ENCODE results near the gene RHOBTB1. TPM values are rescaled to one million over a fixed set of nuclear protein-coding genes. Genes with fewer than 3 reads are reported as not detected.

Gene RHOBTB1, protein sequence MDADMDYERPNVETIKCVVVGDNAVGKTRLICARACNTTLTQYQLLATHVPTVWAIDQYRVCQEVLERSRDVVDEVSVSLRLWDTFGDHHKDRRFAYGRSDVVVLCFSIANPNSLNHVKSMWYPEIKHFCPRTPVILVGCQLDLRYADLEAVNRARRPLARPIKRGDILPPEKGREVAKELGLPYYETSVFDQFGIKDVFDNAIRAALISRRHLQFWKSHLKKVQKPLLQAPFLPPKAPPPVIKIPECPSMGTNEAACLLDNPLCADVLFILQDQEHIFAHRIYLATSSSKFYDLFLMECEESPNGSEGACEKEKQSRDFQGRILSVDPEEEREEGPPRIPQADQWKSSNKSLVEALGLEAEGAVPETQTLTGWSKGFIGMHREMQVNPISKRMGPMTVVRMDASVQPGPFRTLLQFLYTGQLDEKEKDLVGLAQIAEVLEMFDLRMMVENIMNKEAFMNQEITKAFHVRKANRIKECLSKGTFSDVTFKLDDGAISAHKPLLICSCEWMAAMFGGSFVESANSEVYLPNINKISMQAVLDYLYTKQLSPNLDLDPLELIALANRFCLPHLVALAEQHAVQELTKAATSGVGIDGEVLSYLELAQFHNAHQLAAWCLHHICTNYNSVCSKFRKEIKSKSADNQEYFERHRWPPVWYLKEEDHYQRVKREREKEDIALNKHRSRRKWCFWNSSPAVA
- total RNA-seq (10 to 100 TPM; 12.9 to 22.8 TPM), polyA plus RNA-seq (10 to 100 TPM in 1 of 2 donors, 1 to 10 TPM in 1; 5.1 to 11.4 TPM)
- long read RNA-seq, donor 1, full-length matches to known transcripts = 3 of 12 reads
- long read RNA-seq, donor 1, partial matches to known transcripts = 1 of 12 reads
- long read RNA-seq, donor 1, other reads (novel, unspliced or antisense) = 8 of 12 reads
- long read RNA-seq, donor 2, full-length matches to known transcripts = 1 of 14 reads
- long read RNA-seq, donor 2, partial matches to known transcripts = 3 of 14 reads
- long read RNA-seq, donor 2, other reads (novel, unspliced or antisense) = 10 of 14 reads

DNA sequence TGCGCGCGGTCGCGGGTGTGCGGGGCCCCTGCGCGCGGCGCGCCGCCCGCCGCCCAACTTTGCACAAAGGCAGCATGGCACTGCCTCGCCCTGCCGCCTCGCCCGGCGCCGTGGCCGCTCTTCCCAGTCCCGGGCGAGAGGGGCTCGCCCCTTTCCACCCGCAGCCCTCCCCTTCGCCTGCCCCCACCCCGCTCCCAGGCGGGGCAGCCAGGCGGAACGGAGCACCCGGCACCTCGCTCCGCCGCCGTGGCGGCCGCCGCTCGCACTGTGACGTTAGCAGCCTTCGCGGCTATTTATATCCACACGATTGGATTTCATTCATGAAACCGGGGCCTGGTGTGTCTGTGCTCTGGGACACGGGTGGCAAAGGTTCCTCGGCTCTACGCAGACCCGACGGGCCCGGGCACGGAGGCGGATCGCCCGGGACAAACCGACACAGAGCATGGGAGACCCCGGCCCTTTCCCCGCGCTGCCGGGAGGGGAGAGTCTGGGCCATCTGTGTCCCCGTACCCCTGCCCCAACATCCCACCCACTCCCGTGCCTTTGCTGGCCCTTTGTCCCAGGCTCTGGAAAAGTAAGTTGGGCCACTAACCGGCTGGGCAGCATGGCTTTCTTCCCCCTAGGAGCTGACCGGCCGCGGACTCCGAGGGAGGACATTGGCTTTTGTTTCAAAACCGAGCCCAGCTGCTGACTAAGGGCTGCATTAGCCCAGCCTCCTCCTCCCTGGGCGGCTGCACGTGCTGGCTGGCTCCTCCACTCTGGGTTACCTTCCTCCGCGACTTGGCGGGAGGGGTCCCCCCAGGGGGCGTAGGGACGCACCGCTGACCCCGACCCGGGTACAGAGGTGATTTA is at the start of gene RHOBTB1:
TSS of gene RHOBTB1 (minus strand) at position 128 of the 852 bp plus-strand sequence. CDS start 32,643 bp downstream, outside the sequence.
- Histone ChIP-seq H3K9me3 (ENCODE audit: control insufficient read depth, low read length) (peaks cover 1% of the 10 kb centered on the region), H3K27ac (ENCODE audit: low read depth in 1 of 2, low read length in 2 of 2) (peak within 1 kb of the TSS; percentile 92 to 97), H3K4me1 (ENCODE audit: control insufficient read depth in 1 of 2, insufficient read depth in 2 of 2, low read length in 2 of 2) (no peaks in the 10 kb centered on the region), H3K4me3 (ENCODE audit: low read length in 2 of 2) (peak within 1 kb of the TSS; percentile 91 to 95), H3K27me3 (ENCODE audit: control insufficient read depth in 1 of 2, insufficient read depth in 2 of 2, low read length in 1 of 2) (no peaks in the 10 kb centered on the region), H3K36me3 (ENCODE audit: control insufficient read depth in 1 of 2, insufficient read depth in 2 of 2, low read length in 1 of 2) (no peaks in the 10 kb centered on the region)
- ATAC-seq (ENCODE audit: low FRiP score) (peak; percentile 92), DNase-seq (peak; percentile 88 to 93)
- intact Hi-C loops (cut with DNase I) = loop anchor here in 1 of 2 donors (5.0 kb wide), 1 partner anchor 37 kb away; no protein-coding TSS in a partner anchor
- WGBS, 2 donors = 1% methylated on average over 58 to 77 of the region's 77 CpGs

DNA sequence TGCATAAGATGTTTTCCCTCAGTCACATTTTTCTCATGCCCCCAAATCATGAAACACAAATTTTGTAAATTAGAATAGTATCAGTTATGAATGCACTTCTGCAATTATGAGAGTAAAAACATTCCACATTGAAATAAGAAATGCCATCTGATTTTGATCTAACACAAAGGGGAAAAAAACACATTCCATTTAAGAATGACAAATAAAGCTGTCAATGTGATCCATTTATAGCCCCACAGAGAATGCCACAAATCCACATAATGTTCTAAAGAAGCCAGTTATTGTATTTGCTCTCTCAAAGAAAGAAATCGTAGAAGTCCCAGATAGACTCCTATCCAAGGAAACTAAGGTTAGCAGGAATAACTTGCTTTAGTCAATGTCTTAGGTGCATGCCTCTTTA is 48.7 kb upstream of the RHOBTB1 start:
- Histone ChIP-seq H3K9me3 (ENCODE audit: control insufficient read depth, low read length) (peaks cover 2% of the 10 kb centered on the region), H3K27ac (ENCODE audit: low read depth in 1 of 2, low read length in 2 of 2) (no peak overlapping the region)
- WGBS, 2 donors = 21 to 54% methylated on average over 1 of the region's 1 CpG

GRCh38 chr10:60990663-60991062 is 46.7 kb upstream of the RHOBTB1 start:
- H3K9me3 ChIP-seq (ENCODE audit: control insufficient read depth, low read length) = peaks cover 2% of the 10 kb centered on the region
- H3K36me3 ChIP-seq (ENCODE audit: control insufficient read depth in 1 of 2, insufficient read depth in 2 of 2, low read length in 1 of 2) = no peaks in the 10 kb centered on the region
- no peak for ATAC-seq (ENCODE audit: low FRiP score)
- H3K4me3 ChIP-seq (ENCODE audit: low read length in 2 of 2) = no peak overlapping the region
- WGBS, 2 donors = 90 to 98% methylated on average over 1 of the region's 1 CpG
- no peak overlapping the region for H3K27ac ChIP-seq (ENCODE audit: low read depth in 1 of 2, low read length in 2 of 2)
- no peak for DNase-seq
- H3K4me1 ChIP-seq (ENCODE audit: control insufficient read depth in 1 of 2, insufficient read depth in 2 of 2, low read length in 2 of 2) = no peaks in the 10 kb centered on the region
- intact Hi-C loops (cut with DNase I) = no loop called here
- H3K27me3 ChIP-seq (ENCODE audit: control insufficient read depth in 1 of 2, insufficient read depth in 2 of 2, low read length in 1 of 2) = no peaks in the 10 kb centered on the region

More for the DNA sequence above, 48.7 kb upstream of the RHOBTB1 start:
- intact Hi-C loops (cut with DNase I) = no loop called here
- Histone ChIP-seq H3K27me3 (ENCODE audit: control insufficient read depth in 1 of 2, insufficient read depth in 2 of 2, low read length in 1 of 2) (no peaks in the 10 kb centered on the region), H3K4me1 (ENCODE audit: control insufficient read depth in 1 of 2, insufficient read depth in 2 of 2, low read length in 2 of 2) (no peaks in the 10 kb centered on the region), H3K4me3 (ENCODE audit: low read length in 2 of 2) (no peak overlapping the region), H3K36me3 (ENCODE audit: control insufficient read depth in 1 of 2, insufficient read depth in 2 of 2, low read length in 1 of 2) (no peaks in the 10 kb centered on the region)
- ATAC-seq (ENCODE audit: low FRiP score) = no peak
- no peak for DNase-seq

DNA sequence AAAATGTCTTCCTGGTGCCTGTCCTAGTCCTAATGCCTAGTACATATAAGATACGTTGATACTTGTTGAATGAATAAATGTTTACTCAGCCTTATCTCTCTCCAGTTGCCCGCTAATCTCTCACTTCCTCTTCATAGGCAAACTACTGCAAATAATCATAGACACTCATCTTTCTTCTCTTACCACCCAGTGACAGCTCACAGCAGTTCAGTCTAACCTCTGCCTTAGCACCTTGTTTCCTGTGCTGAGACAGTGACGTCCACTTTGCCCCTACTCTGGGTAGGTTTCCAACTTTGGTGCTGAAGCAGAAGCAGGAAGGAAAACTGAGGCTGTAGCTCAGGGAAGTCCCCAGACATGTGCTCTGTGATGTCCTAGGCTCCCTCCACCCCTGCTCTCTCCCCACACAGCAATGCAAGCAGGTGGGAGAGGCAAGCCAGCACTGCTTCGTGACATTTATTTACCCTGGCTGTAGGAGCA is 45.5 kb upstream of the RHOBTB1 start:
- Histone ChIP-seq H3K4me1 (ENCODE audit: control insufficient read depth in 1 of 2, insufficient read depth in 2 of 2, low read length in 2 of 2) (no peaks in the 10 kb centered on the region), H3K36me3 (ENCODE audit: control insufficient read depth in 1 of 2, insufficient read depth in 2 of 2, low read length in 1 of 2) (no peaks in the 10 kb centered on the region), H3K27me3 (ENCODE audit: control insufficient read depth in 1 of 2, insufficient read depth in 2 of 2, low read length in 1 of 2) (no peaks in the 10 kb centered on the region), H3K9me3 (ENCODE audit: control insufficient read depth, low read length) (peaks cover 2% of the 10 kb centered on the region), H3K27ac (ENCODE audit: low read depth in 1 of 2, low read length in 2 of 2) (no peak overlapping the region), H3K4me3 (ENCODE audit: low read length in 2 of 2) (no peak overlapping the region)
- ATAC-seq (ENCODE audit: low FRiP score) (no peak), DNase-seq (no peak)
- WGBS, 2 donors = 67 to 88% methylated on average over 4 of the region's 4 CpGs
- intact Hi-C loops (cut with DNase I) = no loop called here

GRCh38 chr10:60986791-60987190 is 42.8 kb upstream of the RHOBTB1 start:
- Histone ChIP-seq H3K27ac (ENCODE audit: low read depth in 1 of 2, low read length in 2 of 2) (no peak overlapping the region), H3K9me3 (ENCODE audit: control insufficient read depth, low read length) (peaks cover 2% of the 10 kb centered on the region), H3K4me3 (ENCODE audit: low read length in 2 of 2) (no peak overlapping the region), H3K27me3 (ENCODE audit: control insufficient read depth in 1 of 2, insufficient read depth in 2 of 2, low read length in 1 of 2) (no peaks in the 10 kb centered on the region), H3K4me1 (ENCODE audit: control insufficient read depth in 1 of 2, insufficient read depth in 2 of 2, low read length in 2 of 2) (no peaks in the 10 kb centered on the region), H3K36me3 (ENCODE audit: control insufficient read depth in 1 of 2, insufficient read depth in 2 of 2, low read length in 1 of 2) (no peaks in the 10 kb centered on the region)
- intact Hi-C loops (cut with DNase I) = no loop called here
- DNase-seq = no peak
- no peak for ATAC-seq (ENCODE audit: low FRiP score)
- 64 to 76% methylated on average over 3 of the region's 3 CpGs for WGBS, 2 donors

- ATAC-seq (ENCODE audit: low FRiP score) = no peak
- intact Hi-C loops (cut with DNase I) = no loop called here
- no peak overlapping the region for H3K4me3 ChIP-seq (ENCODE audit: low read length in 2 of 2)
- H3K27me3 ChIP-seq (ENCODE audit: control insufficient read depth in 1 of 2, insufficient read depth in 2 of 2, low read length in 1 of 2) = no peaks in the 10 kb centered on the region
- WGBS, 2 donors = 91 to 94% methylated on average over 1 of the region's 1 CpG
- H3K9me3 ChIP-seq (ENCODE audit: control insufficient read depth, low read length) = peaks cover 2% of the 10 kb centered on the region
- no peaks in the 10 kb centered on the region for H3K4me1 ChIP-seq (ENCODE audit: control insufficient read depth in 1 of 2, insufficient read depth in 2 of 2, low read length in 2 of 2)
- H3K36me3 ChIP-seq (ENCODE audit: control insufficient read depth in 1 of 2, insufficient read depth in 2 of 2, low read length in 1 of 2) = no peaks in the 10 kb centered on the region
- DNase-seq = no peak
- H3K27ac ChIP-seq (ENCODE audit: low read depth in 1 of 2, low read length in 2 of 2) = no peak overlapping the region
Measured at GRCh38 chr10:60985951-60986350, 42.0 kb upstream of the RHOBTB1 start.

DNA sequence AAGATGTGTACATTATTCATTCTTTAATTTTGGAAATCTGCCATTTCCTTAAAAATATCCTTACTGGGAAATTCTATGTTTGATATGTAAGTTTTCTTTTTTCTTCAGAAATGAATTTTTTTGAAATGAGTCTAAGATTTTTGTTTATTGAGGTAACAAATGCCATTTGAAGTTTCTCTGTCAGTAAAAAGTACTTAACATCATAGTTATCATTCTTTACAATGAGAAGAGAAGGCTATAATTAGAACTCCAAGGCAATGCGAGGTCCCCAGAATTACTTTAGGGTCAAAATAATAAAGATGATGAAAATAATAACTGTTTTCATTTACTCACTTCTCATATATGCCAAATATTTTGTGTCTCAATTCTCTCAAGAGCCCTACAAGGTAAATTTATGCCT is 37.0 kb upstream of the RHOBTB1 start:
- no peaks in the 10 kb centered on the region for H3K36me3 ChIP-seq (ENCODE audit: control insufficient read depth in 1 of 2, insufficient read depth in 2 of 2, low read length in 1 of 2)
- no peak for DNase-seq
- 19 to 36% methylated on average over 1 of the region's 1 CpG for WGBS, 2 donors
- no peaks in the 10 kb centered on the region for H3K4me1 ChIP-seq (ENCODE audit: control insufficient read depth in 1 of 2, insufficient read depth in 2 of 2, low read length in 2 of 2)
- ATAC-seq (ENCODE audit: low FRiP score) = no peak
- H3K4me3 ChIP-seq (ENCODE audit: low read length in 2 of 2) = no peak overlapping the region
- H3K27me3 ChIP-seq (ENCODE audit: control insufficient read depth in 1 of 2, insufficient read depth in 2 of 2, low read length in 1 of 2) = no peaks in the 10 kb centered on the region
- H3K27ac ChIP-seq (ENCODE audit: low read depth in 1 of 2, low read length in 2 of 2) = no peak overlapping the region
- H3K9me3 ChIP-seq (ENCODE audit: control insufficient read depth, low read length) = no peaks in the 10 kb centered on the region
- intact Hi-C loops (cut with DNase I) = no loop called here

DNA sequence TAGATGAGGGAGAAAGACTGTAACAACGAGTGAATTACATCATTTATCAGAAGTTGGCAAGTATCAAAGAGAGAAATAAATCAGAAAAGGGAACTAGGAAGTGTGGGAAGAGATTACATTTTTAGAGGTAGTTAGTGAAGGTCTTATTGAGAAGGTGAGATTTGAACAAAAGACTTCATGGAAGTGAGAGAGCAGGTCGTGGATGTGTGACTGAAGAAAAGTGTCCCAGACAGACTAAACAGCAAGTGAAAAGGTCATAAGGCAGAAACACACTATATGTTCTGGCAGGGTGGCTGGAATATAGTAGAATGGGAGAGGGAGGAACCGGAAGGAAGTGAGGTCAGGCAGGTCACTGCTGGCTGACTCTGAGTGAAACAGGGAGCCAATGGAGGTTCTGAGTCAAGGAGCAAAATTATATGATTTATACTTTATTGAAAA is 35.7 kb upstream of the RHOBTB1 start:
- Histone ChIP-seq H3K27ac (ENCODE audit: low read depth in 1 of 2, low read length in 2 of 2) (no peak overlapping the region), H3K27me3 (ENCODE audit: control insufficient read depth in 1 of 2, insufficient read depth in 2 of 2, low read length in 1 of 2) (no peaks in the 10 kb centered on the region), H3K9me3 (ENCODE audit: control insufficient read depth, low read length) (no peaks in the 10 kb centered on the region), H3K4me3 (ENCODE audit: low read length in 2 of 2) (no peak overlapping the region), H3K4me1 (ENCODE audit: control insufficient read depth in 1 of 2, insufficient read depth in 2 of 2, low read length in 2 of 2) (no peaks in the 10 kb centered on the region), H3K36me3 (ENCODE audit: control insufficient read depth in 1 of 2, insufficient read depth in 2 of 2, low read length in 1 of 2) (no peaks in the 10 kb centered on the region)
- ATAC-seq (ENCODE audit: low FRiP score) (no peak), DNase-seq (no peak)
- 74 to 81% methylated on average over 3 of the region's 3 CpGs for WGBS, 2 donors
- intact Hi-C loops (cut with DNase I) = no loop called here
